DOHH2 (cell line): ENCODE results near the gene UNC93B1.
"Not testable (repeated sequence)": the region's sequence is repeated elsewhere in the genome, so short reads cannot be mapped to it uniquely, and the experiment has no call there.

Source experiments
- H3F3A ChIP-seq: fragments of 200-600 bp; sonication (generic), shearing (Covaris generic); 2 replicates; pipeline ENCODE4 v1.6.0; 2016; ENCODE audit warnings: antibody characterized with exemption, mild to moderate bottlenecking; ENCODE audit not compliant: control insufficient read depth, insufficient read depth
- H3K27ac ChIP-seq: fragments of 200-600 bp; sonication (generic); 2 replicates; pipeline ENCODE4 v1.5.1; 2014; ENCODE audit warnings: low read depth, mild to moderate bottlenecking, low read length, moderate library complexity
- H3K27me3 ChIP-seq: fragments of 200-600 bp; sonication (generic); 2 replicates; pipeline ENCODE4 v1.6.1; 2014; ENCODE audit warnings: mild to moderate bottlenecking, low read length, mixed read lengths; ENCODE audit not compliant: control insufficient read depth
- H3K36me3 ChIP-seq: fragments of 200-600 bp; sonication (generic); 2 replicates; pipeline ENCODE4 v1.6.1; 2014; ENCODE audit warnings: mild to moderate bottlenecking, low read length, moderate library complexity, mixed read lengths; ENCODE audit not compliant: control insufficient read depth
- H3K4me1 ChIP-seq: fragments of 200-600 bp; sonication (generic); 2 replicates; pipeline ENCODE4 v1.6.1; 2014; ENCODE audit warnings: mild to moderate bottlenecking, low read length, mixed read lengths; ENCODE audit not compliant: control insufficient read depth
- H3K4me2 ChIP-seq: fragments of 200-600 bp; sonication (generic); 2 replicates; pipeline ENCODE4 v1.6.0; 2014; ENCODE audit warnings: mild to moderate bottlenecking, low read length, moderate library complexity
- H3K4me3 ChIP-seq: fragments of 200-600 bp; sonication (generic); 2 replicates; pipeline ENCODE4 v1.5.1; 2014; ENCODE audit warnings: mild to moderate bottlenecking, low read length, mixed read lengths
- H3K79me2 ChIP-seq: fragments of 200-600 bp; sonication (generic); 2 replicates; pipeline ENCODE4 v1.6.1; 2014; ENCODE audit warnings: mild to moderate bottlenecking, low read length, mixed read lengths; ENCODE audit not compliant: control insufficient read depth
- H3K9me2 ChIP-seq: fragments of 200-600 bp; sonication (generic); replicated peaks from 2 replicates; pipeline ENCODE4 v1.6.1; 2014; ENCODE audit warnings: mild to moderate bottlenecking, low read length, mixed read lengths; ENCODE audit not compliant: control insufficient read depth
- H3K9me3 ChIP-seq: fragments of 200-600 bp; sonication (generic); 2 replicates; pipeline ENCODE4 v1.6.1; 2014; ENCODE audit warnings: antibody characterized with exemption, low read length, mixed read lengths; ENCODE audit not compliant: control insufficient read depth, insufficient read depth
- H4K20me1 ChIP-seq: fragments of 200-600 bp; sonication (generic); 2 replicates; pipeline ENCODE4 v1.6.0; 2014; ENCODE audit warnings: low read depth, mild to moderate bottlenecking, antibody characterized with exemption, low read length, moderate library complexity; ENCODE audit not compliant: control insufficient read depth, insufficient read depth
- EZH2phosphoT487 ChIP-seq: fragments of 200-600 bp; sonication (generic); IDR thresholded peaks from 2 replicates; pipeline ENCODE4 v1.6.1; 2017; ENCODE audit warnings: borderline replicate concordance, mild to moderate bottlenecking, antibody characterized with exemption, low read length, moderate library complexity, mixed read lengths
- TF ChIP-seq, protein P1 (sequence below): fragments of 200-600 bp; sonication (generic); IDR thresholded peaks from one replicate; pipeline ENCODE4 v1.5.1; 2014; ENCODE audit warnings: antibody characterized with exemption, mild to moderate bottlenecking, low read depth, low read length; ENCODE audit not compliant: poor library complexity, severe bottlenecking

The UNC93B1 gene

DNA sequence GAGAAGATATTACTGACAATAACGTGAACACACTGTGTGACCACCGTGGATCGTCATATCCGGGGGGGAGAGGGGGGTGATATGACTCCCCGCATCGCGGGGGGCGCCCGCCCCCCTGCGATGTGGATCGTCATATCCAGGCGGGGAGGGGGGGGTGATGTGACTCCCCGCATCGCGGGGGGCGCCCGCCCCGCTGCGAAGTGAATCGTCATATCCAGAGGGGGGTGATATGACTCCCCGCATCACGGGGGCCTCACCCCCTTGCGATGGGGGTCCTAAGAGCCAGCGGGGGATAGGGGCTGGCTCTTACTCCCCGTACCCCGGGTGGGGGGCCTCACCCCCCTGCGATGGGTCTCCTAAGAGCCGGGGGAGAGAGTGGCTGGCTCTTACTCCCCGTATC, 19.9 kb downstream of the UNC93B1 start:
- TF ChIP-seq, protein P1, sequence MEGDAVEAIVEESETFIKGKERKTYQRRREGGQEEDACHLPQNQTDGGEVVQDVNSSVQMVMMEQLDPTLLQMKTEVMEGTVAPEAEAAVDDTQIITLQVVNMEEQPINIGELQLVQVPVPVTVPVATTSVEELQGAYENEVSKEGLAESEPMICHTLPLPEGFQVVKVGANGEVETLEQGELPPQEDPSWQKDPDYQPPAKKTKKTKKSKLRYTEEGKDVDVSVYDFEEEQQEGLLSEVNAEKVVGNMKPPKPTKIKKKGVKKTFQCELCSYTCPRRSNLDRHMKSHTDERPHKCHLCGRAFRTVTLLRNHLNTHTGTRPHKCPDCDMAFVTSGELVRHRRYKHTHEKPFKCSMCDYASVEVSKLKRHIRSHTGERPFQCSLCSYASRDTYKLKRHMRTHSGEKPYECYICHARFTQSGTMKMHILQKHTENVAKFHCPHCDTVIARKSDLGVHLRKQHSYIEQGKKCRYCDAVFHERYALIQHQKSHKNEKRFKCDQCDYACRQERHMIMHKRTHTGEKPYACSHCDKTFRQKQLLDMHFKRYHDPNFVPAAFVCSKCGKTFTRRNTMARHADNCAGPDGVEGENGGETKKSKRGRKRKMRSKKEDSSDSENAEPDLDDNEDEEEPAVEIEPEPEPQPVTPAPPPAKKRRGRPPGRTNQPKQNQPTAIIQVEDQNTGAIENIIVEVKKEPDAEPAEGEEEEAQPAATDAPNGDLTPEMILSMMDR = no peak
- no peak for TF ChIP-seq EZH2phosphoT487

DNA sequence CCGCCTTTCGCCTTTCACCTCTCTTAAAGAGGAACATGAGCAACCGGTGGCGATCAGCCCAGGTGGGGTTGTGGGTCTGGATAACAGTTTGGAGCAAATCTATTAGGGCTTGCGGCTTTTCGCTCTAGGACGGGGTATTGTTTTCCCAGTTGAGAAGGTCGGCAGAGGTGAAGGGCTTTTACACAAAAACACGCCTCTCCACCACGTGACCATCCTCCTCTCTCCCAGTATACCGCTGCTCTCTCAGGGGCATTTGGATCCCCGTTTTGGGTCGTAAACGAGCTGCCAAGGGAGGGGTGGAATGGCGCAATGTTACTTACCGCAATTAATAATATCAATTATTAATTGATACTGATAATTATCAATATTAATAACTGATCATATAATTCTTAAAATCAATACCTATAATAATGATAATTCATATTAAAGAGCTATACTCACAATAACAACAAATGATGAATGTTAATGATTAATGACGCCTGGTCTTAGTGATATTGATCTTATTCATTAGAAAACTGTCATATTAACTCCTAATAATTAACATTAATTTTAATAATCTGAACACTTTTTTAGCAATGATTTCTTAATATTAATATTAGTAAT, 21.5 kb downstream of the UNC93B1 start:
- not testable (repeated sequence) for H3K36me3 ChIP-seq, H3K79me2 ChIP-seq, H3K4me3 ChIP-seq, H3K27me3 ChIP-seq, H3K9me2 ChIP-seq, H3K4me2 ChIP-seq, H4K20me1 ChIP-seq, H3K4me1 ChIP-seq, H3F3A ChIP-seq, H3K27ac ChIP-seq, H3K9me3 ChIP-seq

More for the DNA sequence above, 19.9 kb downstream of the UNC93B1 start:
- no peaks in the 10 kb centered on the region for H3K9me2 ChIP-seq
- H3K4me2 ChIP-seq = no peak overlapping the region
- no peaks in the 10 kb centered on the region for H3K27me3 ChIP-seq
- no peaks in the 10 kb centered on the region for H3K9me3 ChIP-seq
- H3K36me3 ChIP-seq = no peaks in the 10 kb centered on the region
- no peaks in the 10 kb centered on the region for H3K79me2 ChIP-seq
- no peak overlapping the region for H3K4me3 ChIP-seq
- no peak overlapping the region for H3K27ac ChIP-seq
- no peaks in the 10 kb centered on the region for H4K20me1 ChIP-seq
- no peaks in the 10 kb centered on the region for H3K4me1 ChIP-seq
- H3F3A ChIP-seq = no peaks in the 10 kb centered on the region

DNA sequence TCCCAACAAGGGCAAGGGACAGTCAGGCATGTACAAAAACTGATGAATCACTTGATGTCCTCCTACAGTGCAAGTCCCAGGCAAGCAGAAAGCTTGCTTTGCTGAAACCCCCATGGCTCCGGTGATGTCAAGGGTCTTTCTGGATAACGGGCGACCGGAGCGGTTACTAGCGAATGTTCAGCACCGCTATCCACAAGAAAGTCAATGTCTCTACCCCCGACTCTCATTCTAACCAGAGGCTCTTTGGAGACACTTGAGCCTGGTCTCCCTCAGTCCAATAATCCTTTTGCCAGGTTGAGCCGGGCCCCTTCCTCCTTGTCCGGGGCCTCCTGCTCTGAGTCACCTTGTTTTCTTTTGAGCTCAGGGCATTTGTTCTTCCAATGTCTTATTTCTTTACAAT, 22.7 kb downstream of the UNC93B1 start:
- not testable (repeated sequence) for H3K9me2 ChIP-seq, H3K4me3 ChIP-seq, H3K27me3 ChIP-seq, H3K27ac ChIP-seq, H3K9me3 ChIP-seq, H3F3A ChIP-seq, H3K4me1 ChIP-seq, H4K20me1 ChIP-seq, H3K36me3 ChIP-seq, H3K79me2 ChIP-seq, H3K4me2 ChIP-seq

DNA sequence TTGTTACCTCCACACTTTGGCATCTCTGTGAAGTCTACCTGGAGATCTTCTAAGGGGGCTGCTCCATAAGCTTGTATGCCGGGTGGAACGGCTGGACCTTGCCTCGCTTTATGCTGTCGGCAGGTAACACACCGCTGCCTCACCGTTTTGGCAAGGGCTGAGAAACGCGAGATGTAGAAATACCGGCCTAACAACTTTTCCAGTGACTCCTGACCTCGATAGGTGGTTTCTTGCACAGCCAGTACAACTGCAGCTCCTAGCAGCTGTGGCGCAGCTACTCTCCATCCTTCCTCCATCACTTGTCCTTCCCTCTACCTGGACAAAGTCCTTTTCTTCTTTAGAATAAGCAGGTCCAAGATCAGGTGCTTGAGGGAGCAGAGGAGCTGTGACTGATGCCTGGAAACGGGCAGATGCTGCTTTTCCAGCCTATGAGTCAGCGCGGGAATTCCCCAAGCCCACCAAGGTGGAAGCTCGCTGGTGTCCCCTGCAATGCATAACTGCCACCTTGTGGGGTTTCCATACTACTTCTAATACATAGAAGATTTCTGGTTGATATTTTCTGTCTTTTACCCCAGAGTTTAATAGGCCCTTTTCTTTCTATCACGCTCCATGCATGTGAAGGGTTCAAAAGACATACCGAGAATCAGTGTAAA, 25.0 kb downstream of the UNC93B1 start:
- H3K4me1 ChIP-seq, H3F3A ChIP-seq, H3K9me3 ChIP-seq, H3K79me2 ChIP-seq, H3K4me3 ChIP-seq, H3K9me2 ChIP-seq, H4K20me1 ChIP-seq, H3K27ac ChIP-seq, H3K36me3 ChIP-seq, H3K27me3 ChIP-seq, H3K4me2 ChIP-seq: not testable (repeated sequence)

DNA sequence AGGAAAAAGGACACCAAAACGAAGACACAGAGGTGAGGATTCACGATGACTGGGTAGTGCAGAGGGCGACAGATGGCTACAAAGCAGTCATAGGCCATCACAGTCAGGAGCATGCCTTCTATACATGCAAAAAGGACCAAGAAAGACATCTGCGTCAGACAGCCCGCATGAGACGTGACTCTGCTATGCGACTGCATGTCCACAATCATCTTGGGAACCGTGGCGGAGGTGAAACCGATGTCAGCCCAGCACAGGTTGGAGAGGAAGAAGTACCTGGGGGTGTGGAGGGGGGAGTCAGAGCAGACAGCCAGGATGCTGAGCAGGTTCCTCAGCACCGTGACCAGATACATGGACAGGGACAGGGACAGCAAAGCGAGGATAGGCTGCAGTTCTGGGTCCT, 29.2 kb downstream of the UNC93B1 start:
- H3K27ac ChIP-seq, H3K9me3 ChIP-seq, H3K36me3 ChIP-seq, H3K4me2 ChIP-seq, H3K4me1 ChIP-seq, H4K20me1 ChIP-seq, H3K9me2 ChIP-seq, H3F3A ChIP-seq, H3K4me3 ChIP-seq, H3K79me2 ChIP-seq, H3K27me3 ChIP-seq: not testable (repeated sequence)

DNA sequence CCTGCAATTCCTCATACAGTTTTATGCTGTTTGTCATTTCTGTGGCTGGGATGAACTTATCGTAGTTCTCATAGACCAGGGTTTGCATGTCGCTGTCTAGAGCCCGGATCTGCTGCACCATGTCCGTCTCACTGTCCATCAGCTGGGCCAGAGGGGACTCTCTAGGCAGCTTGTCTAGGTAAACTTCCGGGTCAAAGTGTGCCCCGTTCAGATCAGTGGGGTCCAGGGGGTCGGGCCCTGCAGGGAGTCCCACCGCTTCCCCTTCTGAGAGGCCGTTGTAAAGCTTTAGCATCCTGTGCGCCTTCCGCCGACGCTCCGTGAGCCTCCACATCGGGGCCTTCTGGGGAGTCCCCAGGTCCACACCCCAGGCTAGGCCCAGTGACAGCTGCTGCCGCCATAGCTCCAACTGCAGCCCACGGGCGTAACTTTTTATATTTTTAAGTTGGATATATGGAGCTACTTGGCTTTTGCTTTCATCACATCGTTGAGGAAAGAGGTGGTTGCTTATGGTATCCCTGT, 38.0 kb downstream of the UNC93B1 start:
- H3K4me3 ChIP-seq, H3K4me1 ChIP-seq, H3K9me2 ChIP-seq, H3K79me2 ChIP-seq, H4K20me1 ChIP-seq, H3K4me2 ChIP-seq, H3K9me3 ChIP-seq, H3K27me3 ChIP-seq, H3F3A ChIP-seq, H3K27ac ChIP-seq, H3K36me3 ChIP-seq: not testable (repeated sequence)

DNA sequence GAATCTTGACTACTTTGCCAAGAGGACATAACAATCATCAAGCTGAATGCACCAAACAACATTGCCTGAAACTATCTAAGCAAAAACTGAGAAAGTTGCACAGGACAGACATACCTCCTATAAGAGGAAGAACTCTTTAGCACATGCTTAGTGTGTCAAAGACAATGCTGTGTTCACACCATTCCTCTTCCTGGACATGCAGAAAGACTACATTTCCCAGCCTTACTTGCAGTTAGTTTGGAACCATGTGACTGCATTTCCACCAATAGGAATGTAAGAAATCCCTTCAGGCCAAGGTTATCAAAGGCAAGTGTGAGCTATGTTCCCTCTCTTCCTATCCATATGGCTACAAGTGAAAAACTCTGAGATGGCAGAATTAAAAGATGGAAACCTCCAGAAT, 39.2 kb downstream of the UNC93B1 start:
- H3K27ac ChIP-seq, H3F3A ChIP-seq, H4K20me1 ChIP-seq, H3K9me3 ChIP-seq, H3K4me3 ChIP-seq, H3K36me3 ChIP-seq, H3K79me2 ChIP-seq, H3K4me1 ChIP-seq, H3K27me3 ChIP-seq, H3K9me2 ChIP-seq, H3K4me2 ChIP-seq: not testable (repeated sequence)
